Endometrial microvascular endothelial cells (primary cell): ENCODE data around the gene RALBP1. TPM values are rescaled to one million over a fixed set of nuclear protein-coding genes. Genes with fewer than 3 reads are reported as not detected.
"Not testable (repeated sequence)": the region's sequence is repeated elsewhere in the genome, so short reads cannot be mapped to it uniquely, and the experiment has no call there.

Source experiments
- in situ Hi-C: cut with HindIII; loops from 2 replicates; pipeline ENCODE4 v1.10.0; 2017; ENCODE audit warnings: low sequenced_read_pairs, low pct_unique_long_range_greater_than_20kb; ENCODE audit errors: inconsistent ontology term
- total RNA-seq: library from RNA; depleted of rRNA; stranded (reverse); fragments of >200 nt; gene quantifications from one replicate; pipeline ENCODE4 v1.2.3, GENCODE V29; 2015; ENCODE audit errors: inconsistent ontology term

RALBP1 gene
- 57.1 TPM for total RNA-seq

GRCh38 chr18:9474983-9475642 lies at the start of gene RALBP1:
RALBP1 (plus strand) TSS chr18:9475513; CDS start chr18:9513046, 37,533 bp downstream.
- in situ Hi-C loops, result no loop called here

DNA sequence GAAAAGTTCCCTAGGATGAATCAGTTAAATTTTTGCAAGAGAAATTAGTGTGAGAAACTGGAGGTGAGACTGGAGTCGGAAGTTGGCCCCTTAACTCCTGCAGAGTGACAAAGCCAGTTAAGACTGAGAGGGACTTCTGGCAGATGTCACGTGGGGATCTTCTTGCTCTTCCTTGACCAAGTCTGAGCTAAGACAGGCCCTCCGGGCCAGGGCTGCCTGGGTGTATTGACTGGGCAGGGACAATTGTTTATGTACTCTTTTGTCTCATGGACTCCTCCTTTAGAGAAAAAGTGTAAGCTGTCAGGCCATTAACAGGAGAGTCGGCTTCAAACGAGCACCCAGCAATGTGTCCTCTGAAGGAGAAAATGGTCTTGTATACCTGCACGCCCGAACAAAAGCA lies 48.6 kb upstream of the RALBP1 start:
- in situ Hi-C loops, result no loop called here

- in situ Hi-C loops, result no loop called here
Observed at GRCh38 chr18:9428301-9428706, 47.0 kb upstream of the RALBP1 start.

GRCh38 chr18:9428862-9429661 lies 46.3 kb upstream of the RALBP1 start:
- in situ Hi-C loops, result no loop called here

- in situ Hi-C loops, result no loop called here
Observed at GRCh38 chr18:9429662-9429993, 45.7 kb upstream of the RALBP1 start.

DNA sequence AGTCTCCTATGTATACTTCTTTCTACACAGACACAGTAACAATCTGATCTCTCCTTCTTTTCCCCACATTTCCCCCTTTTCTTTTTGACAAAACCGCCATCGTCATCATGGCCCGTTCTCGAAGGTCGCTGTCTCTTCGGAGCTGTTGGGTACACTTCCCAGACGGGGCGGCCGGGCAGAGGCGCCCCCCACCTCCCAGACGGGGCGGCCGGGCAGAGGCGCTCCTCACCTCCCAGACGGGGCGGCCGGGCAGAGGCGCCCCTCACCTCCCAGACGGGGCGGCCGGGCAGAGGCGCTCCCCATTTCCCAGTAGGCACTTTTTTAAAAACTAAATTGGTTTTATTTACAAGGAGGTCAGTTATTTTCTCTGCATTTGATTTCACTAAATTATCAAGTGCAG lies 45.0 kb upstream of the RALBP1 start:
- in situ Hi-C loops, result not testable (repeated sequence)

GRCh38 chr18:9431296-9431695 lies 44.0 kb upstream of the RALBP1 start:
- in situ Hi-C loops, result no loop called here

DNA sequence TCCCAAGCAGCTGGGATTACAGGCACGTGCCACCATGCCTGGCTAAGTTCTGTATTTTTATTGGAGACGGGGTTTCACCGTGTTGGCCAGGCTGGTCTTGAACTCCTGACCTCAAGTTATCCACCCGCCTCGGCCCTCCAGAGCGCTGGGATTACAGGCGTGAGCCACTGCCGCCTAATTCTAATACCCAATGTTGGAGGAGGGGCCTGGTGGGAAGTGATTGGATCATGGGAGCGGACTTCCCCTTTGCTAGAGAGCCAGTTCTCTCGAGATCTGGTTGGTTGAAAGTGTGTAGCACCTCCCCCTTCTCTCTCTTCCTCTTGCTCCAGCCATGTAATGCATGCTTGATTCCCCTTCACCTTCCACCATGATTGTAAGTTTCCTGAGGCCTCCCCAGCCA lies 42.2 kb upstream of the RALBP1 start:
- in situ Hi-C loops, result not testable (repeated sequence)

DNA sequence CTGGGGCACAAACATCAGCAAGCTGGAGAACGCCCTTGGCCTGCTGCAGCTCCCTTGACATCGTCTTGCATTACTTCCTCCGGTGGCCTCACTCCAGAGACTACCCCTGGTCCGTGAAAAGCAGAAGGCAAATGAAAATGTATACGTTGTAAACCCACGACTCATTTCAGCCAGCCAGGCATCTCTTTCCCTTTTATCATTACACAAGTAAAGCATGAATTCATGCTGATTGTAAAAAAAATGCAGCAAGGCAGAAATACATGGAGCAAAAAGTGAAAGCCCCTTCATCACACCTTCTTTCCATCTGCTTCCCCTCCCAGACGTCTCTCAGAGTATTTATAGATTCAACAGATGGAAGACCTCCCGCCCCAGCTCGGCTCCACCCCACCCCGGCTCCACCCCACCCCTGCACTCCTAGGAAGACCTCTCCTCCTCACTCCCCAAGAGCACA lies 41.6 kb upstream of the RALBP1 start:
- in situ Hi-C loops, result no loop called here

DNA sequence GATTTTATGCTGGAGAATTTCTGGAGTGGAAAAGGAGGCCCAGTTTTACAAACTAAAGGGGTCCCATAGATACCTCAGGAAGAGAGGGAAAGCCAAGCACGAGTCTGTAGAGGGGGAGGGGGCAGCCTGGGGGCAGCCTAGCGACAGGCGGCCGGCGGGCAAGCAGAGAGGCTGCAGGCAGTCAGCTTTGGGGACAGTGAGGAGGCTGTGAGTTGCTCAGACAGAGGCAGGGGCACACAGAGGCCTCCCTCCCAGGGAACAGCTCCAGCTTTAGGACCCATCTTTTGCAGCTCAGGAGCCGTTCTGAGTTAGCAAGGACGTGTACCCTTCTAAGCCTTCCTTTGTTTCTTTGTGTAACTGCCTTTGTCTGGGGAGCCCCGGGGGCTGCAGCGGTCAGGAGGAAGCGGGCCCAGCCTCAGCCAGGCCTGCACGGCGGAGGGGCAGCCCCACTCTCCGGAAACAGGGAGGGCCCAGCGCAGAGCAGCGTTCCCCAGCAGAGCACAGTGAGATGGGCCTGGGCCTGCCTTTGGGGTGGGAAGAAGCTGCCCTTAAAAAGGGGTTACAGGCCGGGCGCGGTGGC lies 41.1 kb upstream of the RALBP1 start:
- in situ Hi-C loops, result no loop called here

DNA sequence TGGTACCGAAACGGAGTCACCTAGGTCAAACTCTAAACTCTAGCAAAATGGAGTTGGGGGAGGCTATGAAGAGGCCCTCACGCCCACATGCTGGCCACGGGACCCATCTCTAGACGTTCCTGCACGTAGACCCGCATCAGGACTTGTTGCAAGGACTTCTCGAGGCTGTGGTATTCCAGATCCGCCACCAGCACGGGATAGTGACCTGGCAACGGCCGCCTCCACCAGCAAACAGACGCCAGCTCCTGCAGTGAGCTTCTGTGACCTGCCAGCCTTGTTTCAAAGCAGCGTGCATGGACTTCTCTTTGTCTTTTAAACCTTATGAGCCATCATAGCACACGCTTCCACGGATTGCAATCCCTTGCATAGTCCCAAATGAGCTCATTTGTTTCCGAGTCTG lies 40.3 kb upstream of the RALBP1 start:
- in situ Hi-C loops, result no loop called here

- in situ Hi-C loops, result no loop called here
Observed at GRCh38 chr18:9436206-9436929, 38.9 kb upstream of the RALBP1 start.

DNA sequence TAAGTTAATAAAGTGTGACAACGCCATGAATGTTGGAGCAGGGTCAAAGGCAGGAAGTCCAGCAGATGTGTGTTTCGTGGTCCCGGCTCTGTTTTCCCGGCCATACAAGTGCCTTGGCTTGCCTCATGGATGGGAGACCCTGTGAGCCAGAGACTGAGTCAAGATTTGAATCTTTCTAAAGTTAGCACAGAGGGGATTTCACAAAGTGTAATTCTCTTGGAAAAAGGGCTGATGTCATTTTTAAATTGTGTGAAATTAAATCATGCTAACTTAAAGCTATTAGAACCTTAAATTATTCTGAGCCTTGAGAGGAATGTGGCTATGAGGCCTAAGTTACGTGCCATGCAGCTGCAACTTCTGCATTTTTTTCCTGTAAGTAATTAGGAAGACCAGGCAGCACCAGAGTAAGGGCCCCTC lies 38.3 kb upstream of the RALBP1 start:
- in situ Hi-C loops, result no loop called here

- in situ Hi-C loops, result no loop called here
Observed at GRCh38 chr18:9437672-9438071, 37.6 kb upstream of the RALBP1 start.

GRCh38 chr18:9441061-9441460 lies 34.3 kb upstream of the RALBP1 start:
- in situ Hi-C loops, result no loop called here

DNA sequence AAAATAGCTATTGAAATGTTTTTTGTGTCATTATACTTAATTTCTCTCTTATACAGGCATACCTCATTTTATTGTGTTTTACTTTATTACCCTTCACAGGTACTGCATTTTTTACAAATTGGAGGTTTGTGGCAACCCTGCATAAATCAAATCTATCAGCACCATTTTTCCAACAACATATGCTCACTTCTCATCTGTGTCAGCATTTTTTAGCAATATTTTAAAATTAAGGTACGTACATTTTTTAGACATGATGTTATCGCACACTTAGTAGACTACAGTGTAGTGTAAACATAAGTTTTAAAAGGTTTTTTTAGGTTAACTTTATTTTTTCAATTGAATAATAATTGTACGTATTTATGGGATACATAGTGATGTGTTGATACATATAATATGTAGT lies 30.8 kb upstream of the RALBP1 start:
- in situ Hi-C loops, result no loop called here

DNA sequence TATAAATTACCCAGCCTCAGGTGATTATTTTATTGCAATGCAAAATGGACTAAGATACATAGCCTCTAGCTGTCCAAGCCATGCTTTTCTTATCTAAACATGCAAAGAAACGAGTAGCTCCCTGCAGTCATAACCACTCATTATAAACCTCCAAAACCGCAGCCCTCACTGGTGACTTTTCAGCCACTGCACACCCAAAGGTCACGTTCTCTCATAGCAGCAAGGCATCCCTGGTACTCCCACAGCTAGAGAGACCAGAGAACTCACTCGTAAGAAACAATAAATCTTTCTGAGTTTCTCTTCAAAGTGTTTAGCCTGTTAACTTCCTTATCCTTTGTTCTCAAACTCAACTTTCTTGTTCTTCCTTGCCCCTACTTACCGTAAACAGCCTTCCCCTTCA lies 28.5 kb upstream of the RALBP1 start:
- in situ Hi-C loops, result no loop called here

DNA sequence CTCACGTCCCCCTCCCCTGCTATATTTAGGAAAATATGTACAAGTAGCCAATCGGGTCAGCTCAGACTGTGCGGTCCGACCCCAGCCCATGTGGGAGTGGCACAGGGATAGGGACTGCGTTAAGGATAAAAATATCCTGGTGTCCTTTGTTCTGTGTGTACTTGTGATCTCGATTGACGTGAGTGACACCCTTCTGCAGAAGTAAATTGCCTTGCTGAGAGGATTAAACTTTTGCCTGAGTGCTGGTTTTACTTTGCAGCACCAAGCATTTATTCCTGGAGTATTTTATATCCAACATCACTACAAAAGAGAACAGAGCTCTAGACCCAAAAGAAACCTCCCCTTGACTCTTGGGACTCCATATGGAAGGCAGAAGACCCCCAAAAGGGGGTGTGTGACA lies 28.0 kb upstream of the RALBP1 start:
- in situ Hi-C loops, result no loop called here

DNA sequence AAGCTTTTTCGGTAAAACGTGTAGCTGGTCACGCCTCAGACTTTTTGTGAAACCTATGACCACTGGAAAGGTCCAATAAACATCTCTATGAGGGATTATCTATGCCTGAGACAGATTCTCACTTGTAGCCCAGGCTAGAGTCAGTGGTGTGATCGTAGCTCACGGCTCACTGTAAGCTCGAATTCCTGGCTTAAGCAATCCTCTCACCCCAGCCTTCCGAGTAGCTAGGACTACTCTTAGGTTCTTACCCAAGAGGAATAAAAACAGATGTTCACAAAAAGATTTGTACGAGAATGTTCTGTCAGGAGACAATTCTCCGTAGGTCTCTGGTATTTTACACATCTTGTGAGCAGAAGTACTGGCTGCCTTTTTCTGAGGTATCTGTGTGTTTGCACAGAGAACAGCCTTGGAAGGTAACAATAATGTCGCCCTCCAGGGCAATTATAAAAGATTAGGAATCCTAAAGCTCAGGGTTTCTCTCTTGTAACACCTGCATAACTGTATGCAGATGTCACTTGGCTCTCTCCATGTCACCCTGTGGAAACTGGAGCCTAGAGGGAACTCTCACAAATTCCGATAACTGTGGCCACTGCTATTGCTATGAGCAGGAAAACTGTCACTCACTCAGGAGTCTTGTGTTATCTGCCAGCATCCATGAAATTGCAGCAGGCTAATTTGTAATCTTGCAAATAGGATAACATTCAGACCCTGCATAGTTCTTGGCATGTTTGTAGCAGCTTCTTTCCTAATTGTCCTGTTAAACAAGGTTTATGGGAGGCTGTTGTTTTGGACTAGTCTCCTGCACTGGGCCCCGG lies 25.5 kb upstream of the RALBP1 start:
- in situ Hi-C loops, result no loop called here
